ENCODE data around the gene ASB3.

ASB3 gene

DNA sequence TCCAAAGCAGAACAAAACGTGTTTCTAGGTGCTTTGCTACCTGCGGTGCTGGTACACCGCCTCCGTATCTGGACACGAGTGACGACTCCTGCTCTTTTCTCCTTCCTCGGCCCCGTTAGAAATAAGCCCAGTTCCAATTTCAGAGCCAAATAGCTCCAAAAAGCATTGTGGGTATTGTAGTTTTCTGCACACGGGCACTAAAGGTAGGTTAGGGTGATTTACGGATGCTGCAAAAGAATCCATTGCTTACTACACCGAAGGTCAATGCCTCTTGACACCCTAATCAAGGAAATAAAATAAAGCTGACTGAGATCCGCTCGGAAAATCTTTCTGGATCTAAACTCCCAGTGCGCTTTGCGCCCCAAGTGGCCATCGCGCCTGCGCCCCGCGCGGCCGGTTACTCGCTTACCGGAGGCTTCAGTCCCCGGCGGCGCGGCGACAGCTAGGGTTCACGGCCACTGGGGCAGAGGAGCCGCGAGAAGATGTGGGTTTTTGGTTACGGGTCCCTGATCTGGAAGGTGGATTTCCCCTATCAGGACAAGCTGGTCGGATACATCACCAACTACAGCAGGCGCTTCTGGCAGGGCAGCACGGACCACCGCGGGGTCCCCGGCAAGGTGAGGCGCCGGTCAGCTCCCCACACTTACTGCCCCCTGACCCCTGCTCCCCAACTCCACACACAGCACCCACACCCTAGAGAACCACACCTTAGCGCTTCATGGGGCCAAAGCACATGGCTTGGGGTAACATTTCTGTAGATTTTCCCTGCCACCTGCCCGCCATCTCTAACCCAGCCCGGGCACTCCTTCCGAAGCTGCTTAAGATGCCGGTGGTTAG is 19.1 kb downstream of the ASB3 start, which contains the start of gene CHAC2:
Gene CHAC2 (plus strand): TSS at position 400 of the 837 bp plus-strand sequence. CDS start 83 bp downstream, at position 483.
- TF ChIP-seq SIN3A (IDR thresholded peaks at IDR 0.05; ENCODE audit: borderline replicate concordance, insufficient read depth, low read length) (peak; percentile 3; the same call in 1 of the 2 replicates), POLR2AphosphoS5 (IDR thresholded peaks at IDR 0.05; ENCODE audit: low read depth, low read length) (peak; percentile 98), FOXP2 (optimal IDR thresholded peaks at IDR 0.05; ENCODE audit: borderline replicate concordance, extremely low read depth, extremely low read length, insufficient read depth) (no peak), TAF1 (IDR thresholded peaks at IDR 0.05; ENCODE audit: borderline replicate concordance, insufficient read depth, low read length) (peak; percentile 55; the same call in 1 of the 2 replicates)
- TF ChIP-seq, protein P1, sequence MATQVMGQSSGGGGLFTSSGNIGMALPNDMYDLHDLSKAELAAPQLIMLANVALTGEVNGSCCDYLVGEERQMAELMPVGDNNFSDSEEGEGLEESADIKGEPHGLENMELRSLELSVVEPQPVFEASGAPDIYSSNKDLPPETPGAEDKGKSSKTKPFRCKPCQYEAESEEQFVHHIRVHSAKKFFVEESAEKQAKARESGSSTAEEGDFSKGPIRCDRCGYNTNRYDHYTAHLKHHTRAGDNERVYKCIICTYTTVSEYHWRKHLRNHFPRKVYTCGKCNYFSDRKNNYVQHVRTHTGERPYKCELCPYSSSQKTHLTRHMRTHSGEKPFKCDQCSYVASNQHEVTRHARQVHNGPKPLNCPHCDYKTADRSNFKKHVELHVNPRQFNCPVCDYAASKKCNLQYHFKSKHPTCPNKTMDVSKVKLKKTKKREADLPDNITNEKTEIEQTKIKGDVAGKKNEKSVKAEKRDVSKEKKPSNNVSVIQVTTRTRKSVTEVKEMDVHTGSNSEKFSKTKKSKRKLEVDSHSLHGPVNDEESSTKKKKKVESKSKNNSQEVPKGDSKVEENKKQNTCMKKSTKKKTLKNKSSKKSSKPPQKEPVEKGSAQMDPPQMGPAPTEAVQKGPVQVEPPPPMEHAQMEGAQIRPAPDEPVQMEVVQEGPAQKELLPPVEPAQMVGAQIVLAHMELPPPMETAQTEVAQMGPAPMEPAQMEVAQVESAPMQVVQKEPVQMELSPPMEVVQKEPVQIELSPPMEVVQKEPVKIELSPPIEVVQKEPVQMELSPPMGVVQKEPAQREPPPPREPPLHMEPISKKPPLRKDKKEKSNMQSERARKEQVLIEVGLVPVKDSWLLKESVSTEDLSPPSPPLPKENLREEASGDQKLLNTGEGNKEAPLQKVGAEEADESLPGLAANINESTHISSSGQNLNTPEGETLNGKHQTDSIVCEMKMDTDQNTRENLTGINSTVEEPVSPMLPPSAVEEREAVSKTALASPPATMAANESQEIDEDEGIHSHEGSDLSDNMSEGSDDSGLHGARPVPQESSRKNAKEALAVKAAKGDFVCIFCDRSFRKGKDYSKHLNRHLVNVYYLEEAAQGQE (IDR thresholded peaks at IDR 0.05; ENCODE audit: insufficient read depth in 1 of 2, low read depth in 2 of 2, low read length in 2 of 2): no peak

DNA sequence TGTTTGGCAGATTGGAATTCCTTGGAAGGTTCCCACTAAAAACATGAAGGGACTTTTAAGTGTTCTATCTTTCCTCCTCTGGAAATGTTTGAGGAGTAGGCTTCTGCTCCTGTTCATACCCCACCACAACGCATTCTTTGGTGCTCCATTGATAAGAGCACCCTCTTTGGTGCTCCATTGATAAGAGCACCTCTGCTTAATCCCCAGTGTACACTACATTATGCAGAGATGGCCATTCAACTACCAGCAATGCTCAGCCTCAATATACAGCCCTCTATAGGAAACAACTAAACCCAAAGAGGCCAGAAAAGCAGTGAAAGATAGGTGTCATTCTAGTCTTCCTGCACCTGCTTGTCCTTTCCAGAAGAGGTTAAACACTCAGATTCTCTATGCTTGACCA is 21.0 kb downstream of the ASB3 start:
- TF ChIP-seq, protein P1 (IDR thresholded peaks at IDR 0.05; ENCODE audit: insufficient read depth in 1 of 2, low read depth in 2 of 2, low read length in 2 of 2): no peak
- TF ChIP-seq FOXP2 (optimal IDR thresholded peaks at IDR 0.05; ENCODE audit: borderline replicate concordance, extremely low read depth, extremely low read length, insufficient read depth): no peak
- no peak for TF ChIP-seq POLR2AphosphoS5 (IDR thresholded peaks at IDR 0.05; ENCODE audit: low read depth, low read length)
- TF ChIP-seq TAF1 (IDR thresholded peaks at IDR 0.05; ENCODE audit: borderline replicate concordance, insufficient read depth, low read length): no peak
- TF ChIP-seq SIN3A (IDR thresholded peaks at IDR 0.05; ENCODE audit: borderline replicate concordance, insufficient read depth, low read length): no peak

DNA sequence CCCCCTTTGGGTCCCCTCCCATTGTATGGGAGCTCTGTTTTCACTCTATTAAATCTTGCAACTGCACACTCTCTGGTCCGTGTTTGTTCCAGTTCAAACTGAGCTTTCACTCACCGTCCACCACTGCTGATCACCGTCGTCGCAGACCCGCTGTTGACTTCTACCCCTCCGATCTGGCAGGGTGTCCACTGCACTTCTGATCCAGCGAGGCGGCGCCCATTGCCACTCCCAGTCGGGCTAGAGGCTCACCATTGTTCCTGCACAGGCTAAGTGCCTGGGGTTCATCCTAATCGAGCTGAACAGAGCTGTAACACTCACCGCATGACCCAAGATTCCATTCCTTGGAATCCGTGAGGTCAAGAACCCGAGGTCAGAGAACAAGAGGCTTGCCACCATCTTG is 30.1 kb downstream of the ASB3 start:
- no peak for TF ChIP-seq SIN3A (IDR thresholded peaks at IDR 0.05; ENCODE audit: borderline replicate concordance, insufficient read depth, low read length)
- TF ChIP-seq, protein P1 (IDR thresholded peaks at IDR 0.05; ENCODE audit: insufficient read depth in 1 of 2, low read depth in 2 of 2, low read length in 2 of 2): no peak
- no peak for TF ChIP-seq POLR2AphosphoS5 (IDR thresholded peaks at IDR 0.05; ENCODE audit: low read depth, low read length)
- no peak for TF ChIP-seq FOXP2 (optimal IDR thresholded peaks at IDR 0.05; ENCODE audit: borderline replicate concordance, extremely low read depth, extremely low read length, insufficient read depth)
- no peak for TF ChIP-seq TAF1 (IDR thresholded peaks at IDR 0.05; ENCODE audit: borderline replicate concordance, insufficient read depth, low read length)

DNA sequence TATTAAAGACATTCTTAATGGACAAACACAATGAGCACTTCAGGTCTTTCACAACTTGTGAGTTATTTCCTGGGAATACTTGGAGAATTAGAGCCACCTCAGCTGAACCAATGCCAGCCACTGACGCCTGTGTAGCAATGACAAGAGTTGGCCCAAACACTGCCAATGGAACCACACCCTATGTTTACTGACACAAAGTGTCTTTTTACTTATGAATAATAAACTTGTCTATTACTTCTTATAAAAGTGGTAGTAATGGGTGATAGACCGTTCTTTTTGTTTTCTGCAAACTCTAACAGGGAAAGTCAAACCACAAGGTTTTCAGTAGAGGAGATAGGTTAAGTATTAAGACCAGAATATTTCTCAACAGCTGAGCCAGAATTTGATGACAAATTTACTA is 31.6 kb downstream of the ASB3 start:
- TF ChIP-seq TAF1 (IDR thresholded peaks at IDR 0.05; ENCODE audit: borderline replicate concordance, insufficient read depth, low read length): no peak
- TF ChIP-seq, protein P1 (IDR thresholded peaks at IDR 0.05; ENCODE audit: insufficient read depth in 1 of 2, low read depth in 2 of 2, low read length in 2 of 2): no peak
- TF ChIP-seq SIN3A (IDR thresholded peaks at IDR 0.05; ENCODE audit: borderline replicate concordance, insufficient read depth, low read length): no peak
- no peak for TF ChIP-seq FOXP2 (optimal IDR thresholded peaks at IDR 0.05; ENCODE audit: borderline replicate concordance, extremely low read depth, extremely low read length, insufficient read depth)
- no peak for TF ChIP-seq POLR2AphosphoS5 (IDR thresholded peaks at IDR 0.05; ENCODE audit: low read depth, low read length)

Measured in PFSK-1 (cell line).